Esophagus muscularis mucosa (tissue), 4 donors: ENCODE data around the gene SENP8.

Experiments
- EP300 ChIP-seq: sonication (generic); formaldehyde crosslinking; IDR thresholded peaks from one replicate; pipeline ENCODE4 v1.6.1; 2017; ENCODE audit warnings: antibody characterized with exemption
- POLR2A ChIP-seq: fragments of 450-650 bp; IDR thresholded peaks from one replicate; pipeline ENCODE4 v1.6.1; 2017; ENCODE audit warnings: antibody characterized with exemption, moderate library complexity, mild to moderate bottlenecking, low read depth
- TF ChIP-seq, protein P1 (sequence below), 3 experiments: fragments of 200-600 bp in 2 of 3; fragments of 450-650 bp in 1 of 3; sonication (generic) in 2 of 3; IDR thresholded peaks; one replicate each; pipeline ENCODE4 v1.5.1; 2017 to 2019; ENCODE audit warnings: antibody characterized with exemption in 3 of 3, mild to moderate bottlenecking in 2 of 3, moderate library complexity in 1 of 3

- TF ChIP-seq, protein P1, sequence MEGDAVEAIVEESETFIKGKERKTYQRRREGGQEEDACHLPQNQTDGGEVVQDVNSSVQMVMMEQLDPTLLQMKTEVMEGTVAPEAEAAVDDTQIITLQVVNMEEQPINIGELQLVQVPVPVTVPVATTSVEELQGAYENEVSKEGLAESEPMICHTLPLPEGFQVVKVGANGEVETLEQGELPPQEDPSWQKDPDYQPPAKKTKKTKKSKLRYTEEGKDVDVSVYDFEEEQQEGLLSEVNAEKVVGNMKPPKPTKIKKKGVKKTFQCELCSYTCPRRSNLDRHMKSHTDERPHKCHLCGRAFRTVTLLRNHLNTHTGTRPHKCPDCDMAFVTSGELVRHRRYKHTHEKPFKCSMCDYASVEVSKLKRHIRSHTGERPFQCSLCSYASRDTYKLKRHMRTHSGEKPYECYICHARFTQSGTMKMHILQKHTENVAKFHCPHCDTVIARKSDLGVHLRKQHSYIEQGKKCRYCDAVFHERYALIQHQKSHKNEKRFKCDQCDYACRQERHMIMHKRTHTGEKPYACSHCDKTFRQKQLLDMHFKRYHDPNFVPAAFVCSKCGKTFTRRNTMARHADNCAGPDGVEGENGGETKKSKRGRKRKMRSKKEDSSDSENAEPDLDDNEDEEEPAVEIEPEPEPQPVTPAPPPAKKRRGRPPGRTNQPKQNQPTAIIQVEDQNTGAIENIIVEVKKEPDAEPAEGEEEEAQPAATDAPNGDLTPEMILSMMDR (IDR thresholded peaks at IDR 0.05), result no peak
- TF ChIP-seq POLR2A (no peak), EP300 (no peak)
Measured at GRCh38 chr15:72162569-72162968, 44.4 kb downstream of the SENP8 start.
